Stimulated activated CD8-positive, alpha-beta memory T cell treated with anti-CD3 and anti-CD28 coated beads, Interleukin-15, amount 100 ng/mL, for 24 hours (primary cell): ENCODE results near the gene ZFYVE9.
"Not testable (repeated sequence)": the region's sequence is repeated elsewhere in the genome, so short reads cannot be mapped to it uniquely, and the experiment has no call there.

Experiments used
- DNase-seq: peaks from one replicate; pipeline ENCODE4 v3.0.0-alpha.2; 2020; ENCODE audit warnings: low read depth

Gene ZFYVE9

DNA sequence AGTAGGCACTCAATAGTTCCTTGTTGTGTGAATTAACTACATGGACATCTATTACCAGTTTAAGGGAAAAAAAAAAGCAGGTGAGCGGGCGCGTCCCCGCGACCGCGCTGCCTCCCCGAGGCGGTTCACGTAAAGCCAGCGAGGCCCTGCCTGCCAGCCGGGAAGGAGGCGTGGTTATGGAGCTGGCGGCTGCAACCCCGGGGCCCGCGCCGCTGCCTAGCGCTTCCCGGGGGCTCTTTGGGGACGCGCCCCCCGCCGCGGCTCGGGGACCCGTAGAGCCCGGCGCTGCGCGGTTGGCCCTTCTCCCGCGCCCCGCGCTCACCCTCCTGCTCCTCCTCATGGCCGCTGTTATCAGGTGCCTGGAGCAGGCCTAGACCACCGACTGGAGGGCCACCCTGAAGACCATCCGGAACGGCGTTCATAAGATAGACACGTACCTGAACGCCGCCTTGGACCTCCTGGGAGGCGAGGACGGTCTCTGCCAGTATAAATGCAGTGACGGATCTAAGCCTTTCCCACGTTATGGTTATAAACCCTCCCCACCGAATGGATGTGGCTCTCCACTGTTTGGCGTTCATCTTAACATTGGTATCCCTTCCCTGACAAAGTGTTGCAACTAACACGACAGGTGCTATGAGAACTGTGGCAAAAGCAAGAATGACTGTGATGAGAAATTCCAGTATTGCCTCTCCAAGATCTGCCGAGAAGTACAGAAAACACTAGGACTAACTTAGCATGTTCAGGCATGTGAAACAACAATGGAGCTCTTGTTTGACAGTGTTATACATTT is 226.7 kb downstream of the ZFYVE9 start:
- DNase-seq, result no peak

GRCh38 chr1:52369851-52370250 is 228.0 kb downstream of the ZFYVE9 start:
- not testable (repeated sequence) for DNase-seq

DNA sequence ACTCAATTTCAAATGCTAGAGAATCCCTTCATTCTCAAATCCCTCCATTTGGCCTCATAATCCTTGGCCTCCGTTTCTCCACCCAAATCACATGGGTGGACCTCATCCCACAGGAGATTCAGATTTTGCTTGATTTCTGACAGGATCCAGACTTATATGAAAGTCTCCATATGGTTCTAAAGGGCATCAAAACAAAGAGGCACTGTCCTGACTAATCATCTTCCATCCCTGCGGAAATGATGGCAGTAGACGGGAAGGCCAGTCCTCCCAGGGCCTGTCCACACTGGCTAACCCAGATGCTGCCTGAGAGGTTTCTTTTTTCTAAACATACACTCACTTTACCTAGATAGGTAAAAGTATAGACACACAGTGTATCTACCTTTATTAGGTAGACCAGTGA is 243.5 kb downstream of the ZFYVE9 start:
- DNase-seq, result no peak

- DNase-seq, result no peak
Observed at GRCh38 chr1:52386458-52386857, 244.6 kb downstream of the ZFYVE9 start.

- no peak for DNase-seq
Observed at GRCh38 chr1:52393174-52393573, 251.3 kb downstream of the ZFYVE9 start.
